Uterus (tissue), 2 donors: ENCODE results near the gene FAM234A.

Source experiments
- CTCF ChIP-seq, 4 experiments: fragments of 200-600 bp in 2 of 4; fragments of 450-650 bp in 2 of 4; sonication (generic) in 2 of 4; IDR thresholded peaks; one replicate each; pipeline ENCODE4 v1.5.1; 2016 to 2019; ENCODE audit warnings: antibody characterized with exemption in 4 of 4, mild to moderate bottlenecking in 2 of 4, moderate library complexity in 1 of 4
- POLR2A ChIP-seq, 2 donors: fragments of 450-650 bp; IDR thresholded peaks; one replicate each; pipeline ENCODE4 v1.6.1; 2016; ENCODE audit warnings: antibody characterized with exemption in 2 of 2, mild to moderate bottlenecking in 1 of 2, moderate library complexity in 1 of 2

- no peak for TF ChIP-seq CTCF (IDR thresholded peaks at IDR 0.05)
- TF ChIP-seq POLR2A (IDR thresholded peaks at IDR 0.05) = no peak
Measured at GRCh38 chr16:252366-253337, 18.0 kb downstream of the FAM234A start.
